Uterus (tissue), 4 donors: ENCODE data around the gene MACROD1. TPM values are rescaled to one million over a fixed set of nuclear protein-coding genes. Genes with fewer than 3 reads are reported as not detected.

Experiments used
- DNase-seq, 2 donors: peaks; one replicate each; pipeline ENCODE4 v3.0.0-alpha.2; 2019 to 2020
- H3K27ac ChIP-seq, 2 donors: fragments of 200-600 bp; sonication (generic); 1 replicate in 1 of 2; 2 replicates in 1 of 2; pipeline ENCODE4 v1.5.1; 2016 to 2018
- H3K27me3 ChIP-seq, 2 donors: fragments of 200-600 bp; sonication (generic); one replicate each; pipeline ENCODE4 v1.5.1; 2018 to 2019; ENCODE audit warnings: control low read depth in 1 of 2
- H3K36me3 ChIP-seq, 2 donors: fragments of 200-600 bp; sonication (generic); one replicate each; pipeline ENCODE4 v1.5.1; 2019; ENCODE audit warnings: control low read depth in 1 of 2
- H3K4me1 ChIP-seq, 2 donors: fragments of 200-600 bp; sonication (generic); one replicate each; pipeline ENCODE4 v1.5.1; 2018 to 2019; ENCODE audit warnings: control low read depth in 1 of 2
- H3K4me3 ChIP-seq, 2 donors: fragments of 200-600 bp; sonication (generic); 1 replicate in 1 of 2; 2 replicates in 1 of 2; pipeline ENCODE4 v1.5.1; 2018 to 2019; ENCODE audit warnings: mild to moderate bottlenecking in 1 of 2
- H3K9me3 ChIP-seq, 2 donors: fragments of 200-600 bp; sonication (generic); one replicate each; pipeline ENCODE4 v1.5.1; 2019; ENCODE audit warnings: control low read depth in 1 of 2
- POLR2A ChIP-seq, 2 donors: fragments of 450-650 bp; IDR thresholded peaks; one replicate each; pipeline ENCODE4 v1.6.1; 2016; ENCODE audit warnings: antibody characterized with exemption in 2 of 2, mild to moderate bottlenecking in 1 of 2, moderate library complexity in 1 of 2
- intact Hi-C: fragments of 100-400 bp; cut with DNase I; formaldehyde crosslinking; loops from one replicate; pipeline ENCODE4 v1.15.1; 2023; ENCODE audit warnings: low total_unique reads
- total RNA-seq, 4 donors: library from RNA; depleted of rRNA in 3 of 4; stranded (reverse); fragments of >200 nt in 3 of 4; gene quantifications; one replicate each; pipeline versions ENCODE4 v1.1.0 to v1.2.4, GENCODE V29; 2014 to 2023
- TF ChIP-seq, protein P1 (sequence below), 4 experiments: fragments of 200-600 bp in 2 of 4; fragments of 450-650 bp in 2 of 4; sonication (generic) in 2 of 4; IDR thresholded peaks; one replicate each; pipeline ENCODE4 v1.5.1; 2016 to 2019; ENCODE audit warnings: antibody characterized with exemption in 4 of 4, mild to moderate bottlenecking in 2 of 4, moderate library complexity in 1 of 4
- donor health status: DM: yes; HTN: yes; CAD: no.

MACROD1 gene
- total RNA-seq, 4 donors from 2014 or later = 1.8 to 27.1 (median 6.6) TPM

DNA sequence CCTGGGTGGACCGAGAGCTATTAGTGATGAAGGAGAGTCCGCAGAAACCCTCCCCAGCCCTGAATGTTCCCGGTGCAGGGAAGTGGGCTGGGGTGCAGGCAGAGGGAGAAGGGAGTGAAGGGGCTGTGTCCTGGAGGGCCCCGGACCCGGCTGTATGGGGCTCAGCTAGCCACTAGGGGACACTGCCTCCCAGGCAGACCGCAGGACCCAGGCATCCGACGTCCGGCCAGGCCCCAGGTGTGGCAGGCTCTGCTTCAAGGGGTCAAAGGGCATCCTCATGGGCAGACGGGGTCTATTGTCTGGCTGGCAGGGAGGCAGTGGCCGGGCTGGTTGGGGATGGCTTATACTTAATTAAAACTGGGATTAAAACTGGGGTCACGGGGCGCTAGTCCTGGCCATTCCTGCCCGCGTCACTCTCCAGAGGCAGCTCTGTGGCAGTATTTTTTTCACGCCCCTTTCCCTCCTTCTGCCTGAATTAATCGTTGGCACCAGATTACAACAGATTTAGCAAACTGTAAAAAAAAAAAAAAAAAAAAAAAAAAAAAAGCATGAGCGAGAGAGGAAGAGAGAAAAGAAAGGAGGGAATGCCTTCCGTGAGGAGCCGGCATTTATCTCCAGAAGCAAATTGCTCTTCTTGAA is 125.1 kb downstream of the MACROD1 start:
- H3K36me3 ChIP-seq = no peaks in the 10 kb centered on the region
- H3K4me1 ChIP-seq = no peaks in the 10 kb centered on the region
- no peak overlapping the region for H3K4me3 ChIP-seq
- no peaks in the 10 kb centered on the region for H3K9me3 ChIP-seq
- intact Hi-C loops = no loop called here
- H3K27me3 ChIP-seq = no peaks in the 10 kb centered on the region
- TF ChIP-seq, protein P1, sequence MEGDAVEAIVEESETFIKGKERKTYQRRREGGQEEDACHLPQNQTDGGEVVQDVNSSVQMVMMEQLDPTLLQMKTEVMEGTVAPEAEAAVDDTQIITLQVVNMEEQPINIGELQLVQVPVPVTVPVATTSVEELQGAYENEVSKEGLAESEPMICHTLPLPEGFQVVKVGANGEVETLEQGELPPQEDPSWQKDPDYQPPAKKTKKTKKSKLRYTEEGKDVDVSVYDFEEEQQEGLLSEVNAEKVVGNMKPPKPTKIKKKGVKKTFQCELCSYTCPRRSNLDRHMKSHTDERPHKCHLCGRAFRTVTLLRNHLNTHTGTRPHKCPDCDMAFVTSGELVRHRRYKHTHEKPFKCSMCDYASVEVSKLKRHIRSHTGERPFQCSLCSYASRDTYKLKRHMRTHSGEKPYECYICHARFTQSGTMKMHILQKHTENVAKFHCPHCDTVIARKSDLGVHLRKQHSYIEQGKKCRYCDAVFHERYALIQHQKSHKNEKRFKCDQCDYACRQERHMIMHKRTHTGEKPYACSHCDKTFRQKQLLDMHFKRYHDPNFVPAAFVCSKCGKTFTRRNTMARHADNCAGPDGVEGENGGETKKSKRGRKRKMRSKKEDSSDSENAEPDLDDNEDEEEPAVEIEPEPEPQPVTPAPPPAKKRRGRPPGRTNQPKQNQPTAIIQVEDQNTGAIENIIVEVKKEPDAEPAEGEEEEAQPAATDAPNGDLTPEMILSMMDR (IDR thresholded peaks at IDR 0.05) = peak in 1 of 4 experiments; percentile 40
- TF ChIP-seq POLR2A (IDR thresholded peaks at IDR 0.05) = no peak
- DNase-seq = no peak
- no peak overlapping the region for H3K27ac ChIP-seq

- no peak overlapping the region for H3K27ac ChIP-seq
- H3K36me3 ChIP-seq = no peaks in the 10 kb centered on the region
- no peak overlapping the region for H3K4me3 ChIP-seq
- intact Hi-C loops = no loop called here
- no peaks in the 10 kb centered on the region for H3K27me3 ChIP-seq
- DNase-seq = no peak
- no peaks in the 10 kb centered on the region for H3K4me1 ChIP-seq
- no peak for TF ChIP-seq POLR2A (IDR thresholded peaks at IDR 0.05)
- TF ChIP-seq, protein P1 (IDR thresholded peaks at IDR 0.05) = no peak
- H3K9me3 ChIP-seq = no peaks in the 10 kb centered on the region
Measured at GRCh38 chr11:64039012-64039665, 126.8 kb downstream of the MACROD1 start.

DNA sequence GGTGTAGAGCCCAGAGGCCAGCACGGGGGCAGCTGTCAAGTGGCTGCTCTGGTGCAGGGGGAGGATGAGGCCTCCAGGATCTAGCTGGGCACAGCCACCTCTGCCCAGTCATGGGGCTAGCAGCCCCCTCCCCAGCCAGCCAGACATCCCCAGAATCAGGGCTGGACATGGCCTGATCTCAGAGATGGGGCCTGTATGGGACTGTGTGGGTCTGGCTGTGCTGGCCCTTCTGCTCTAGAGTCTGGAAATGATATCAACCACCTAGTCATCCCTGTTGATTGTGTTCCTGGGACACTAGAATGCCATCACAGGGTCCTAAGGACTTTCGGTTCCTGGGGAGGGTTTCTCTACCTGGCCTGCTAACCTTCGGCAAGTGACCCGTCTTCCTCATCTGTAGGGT is 127.4 kb downstream of the MACROD1 start:
- Histone ChIP-seq H3K9me3 (no peaks in the 10 kb centered on the region), H3K4me1 (no peaks in the 10 kb centered on the region), H3K36me3 (no peaks in the 10 kb centered on the region), H3K4me3 (no peak overlapping the region), H3K27ac (no peak overlapping the region), H3K27me3 (no peaks in the 10 kb centered on the region)
- no peak for DNase-seq
- intact Hi-C loops = no loop called here
- TF ChIP-seq, protein P1 (IDR thresholded peaks at IDR 0.05) = no peak
- TF ChIP-seq POLR2A (IDR thresholded peaks at IDR 0.05) = no peak

- no peaks in the 10 kb centered on the region for H3K27me3 ChIP-seq
- peak overlapping the region in 1 of 2 donors; percentile 18 for H3K4me3 ChIP-seq
- intact Hi-C loops = no loop called here
- H3K36me3 ChIP-seq = no peaks in the 10 kb centered on the region
- TF ChIP-seq, protein P1 (IDR thresholded peaks at IDR 0.05) = no peak
- no peak for TF ChIP-seq POLR2A (IDR thresholded peaks at IDR 0.05)
- H3K27ac ChIP-seq = peak overlapping the region; percentile 32 to 61
- no peaks in the 10 kb centered on the region for H3K9me3 ChIP-seq
- H3K4me1 ChIP-seq = no peaks in the 10 kb centered on the region
- DNase-seq = no peak
Measured at GRCh38 chr11:64037027-64037634, 128.8 kb downstream of the MACROD1 start.
